Activated CD4-positive, alpha-beta T cell treated with anti-CD3 and anti-CD28 coated beads, Interleukin-2, Interleukin-4, amounts not matched to agents 100 ng/mL and 50 ng/mL, durations not matched to agents 16 hours and 8 hours (primary cell): ENCODE data around the gene SH2B2.
A peak's percentile ranks its signal among the peaks of the same experiment; 100 is the strongest.
"Not testable (repeated sequence)": the region's sequence is repeated elsewhere in the genome, so short reads cannot be mapped to it uniquely, and the experiment has no call there.

Source experiments
- DNase-seq: peaks from one replicate; pipeline ENCODE4 v3.0.0-alpha.2; 2020; ENCODE audit warnings: low spot score

The SH2B2 gene

GRCh38 chr7:102337002-102337401 is 50.3 kb downstream of the SH2B2 start:
- not testable (repeated sequence) for DNase-seq

- not testable (repeated sequence) for DNase-seq
Observed at GRCh38 chr7:102337420-102337819, 50.8 kb downstream of the SH2B2 start.

GRCh38 chr7:102340599-102341368 is 54.1 kb downstream of the SH2B2 start:
- not testable (repeated sequence) for DNase-seq

- DNase-seq = not testable (repeated sequence)
Observed at GRCh38 chr7:102346983-102347382, 60.3 kb downstream of the SH2B2 start.

- DNase-seq = not testable (repeated sequence)
Observed at GRCh38 chr7:102356344-102356743, 69.7 kb downstream of the SH2B2 start, which contains the start of gene SPDYE6. Gene SPDYE6 (minus strand): TSS chr7:102356444. CDS start chr7:102356023, 421 bp downstream.

DNA sequence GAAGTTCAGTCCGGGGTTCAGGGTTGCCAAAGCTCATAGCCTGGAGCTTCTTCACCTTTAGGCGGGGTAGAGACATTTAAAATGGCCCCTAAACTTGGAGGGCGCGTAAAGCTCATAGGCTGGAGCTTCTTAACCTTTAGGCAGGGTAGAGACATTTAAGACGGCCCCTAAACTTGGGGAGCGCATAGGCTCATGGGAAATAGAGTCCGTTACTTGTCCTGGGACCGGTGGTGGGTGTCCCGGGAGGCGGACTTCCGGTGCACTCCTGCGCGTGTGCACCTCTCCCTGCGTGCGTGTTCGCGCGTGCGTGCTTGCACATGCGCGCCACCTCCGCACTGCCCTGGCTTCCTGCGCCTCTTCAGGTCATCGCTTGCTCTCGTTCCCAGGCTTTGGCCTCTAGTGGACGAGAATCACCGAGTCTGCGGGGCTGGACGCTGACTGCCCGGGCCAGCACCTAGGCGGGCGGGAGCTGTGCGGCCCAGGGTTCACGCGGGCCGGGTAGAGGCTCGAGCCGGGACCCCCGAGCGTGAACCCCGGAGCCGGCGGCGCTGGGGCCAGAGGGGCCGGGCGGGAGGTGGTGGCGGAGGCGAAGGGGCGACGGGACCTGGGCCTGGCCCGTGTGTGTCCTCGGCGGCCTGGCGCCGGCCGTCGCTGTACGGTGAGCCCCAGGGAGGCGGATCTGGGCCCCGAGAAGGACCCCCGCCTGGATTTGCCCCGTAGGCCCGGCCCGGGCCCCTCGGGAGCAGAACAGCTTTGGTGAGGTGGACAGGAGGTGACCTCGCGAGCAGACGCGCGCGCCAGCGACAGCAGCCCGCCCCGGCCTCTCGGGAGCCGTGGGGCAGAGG is 77.1 kb downstream of the SH2B2 start:
- peak; percentile 98 for DNase-seq

- peak; percentile 4 for DNase-seq
Observed at GRCh38 chr7:102364394-102364886, 77.8 kb downstream of the SH2B2 start.

GRCh38 chr7:102365390-102365789 is 78.7 kb downstream of the SH2B2 start:
- DNase-seq = not testable (repeated sequence)

DNA sequence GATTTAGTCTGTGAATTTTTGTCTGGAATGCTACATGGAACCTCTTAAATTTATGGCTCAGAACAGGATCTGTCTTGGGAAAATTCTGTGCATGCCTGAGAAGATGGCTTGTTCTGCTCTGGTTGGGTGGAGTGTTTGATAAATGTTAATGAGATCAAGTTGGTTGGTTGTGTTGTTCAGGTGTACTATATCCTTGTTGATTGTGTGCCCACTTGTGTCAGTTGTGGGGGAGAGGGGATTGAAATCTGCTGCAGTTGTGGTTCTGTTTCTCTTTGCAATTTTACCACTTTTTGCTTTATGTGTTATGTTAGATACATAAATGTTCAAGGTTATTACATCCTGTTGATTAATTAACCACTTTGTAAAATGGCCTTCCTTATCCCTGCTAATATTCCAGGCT is 83.4 kb downstream of the SH2B2 start:
- DNase-seq = not testable (repeated sequence)
